OCI-LY1 (cell line): ENCODE data around the gene MICU1.

Source experiments
- EZH2 ChIP-seq: fragments of 200-600 bp; sonication (generic), shearing (Covaris generic); IDR thresholded peaks from 2 replicates; pipeline ENCODE4 v1.8.0; 2017; ENCODE audit warnings: borderline replicate concordance, mixed run types, mild to moderate bottlenecking, antibody characterized with exemption, low read length, moderate library complexity, mixed read lengths
- TF ChIP-seq, protein P1 (sequence below): fragments of 200-600 bp; sonication (generic), shearing (Covaris generic); IDR thresholded peaks from 2 replicates; pipeline ENCODE4 v1.5.1; 2017; ENCODE audit warnings: mild to moderate bottlenecking, antibody characterized with exemption, low read length, moderate library complexity, mixed read lengths

DNA sequence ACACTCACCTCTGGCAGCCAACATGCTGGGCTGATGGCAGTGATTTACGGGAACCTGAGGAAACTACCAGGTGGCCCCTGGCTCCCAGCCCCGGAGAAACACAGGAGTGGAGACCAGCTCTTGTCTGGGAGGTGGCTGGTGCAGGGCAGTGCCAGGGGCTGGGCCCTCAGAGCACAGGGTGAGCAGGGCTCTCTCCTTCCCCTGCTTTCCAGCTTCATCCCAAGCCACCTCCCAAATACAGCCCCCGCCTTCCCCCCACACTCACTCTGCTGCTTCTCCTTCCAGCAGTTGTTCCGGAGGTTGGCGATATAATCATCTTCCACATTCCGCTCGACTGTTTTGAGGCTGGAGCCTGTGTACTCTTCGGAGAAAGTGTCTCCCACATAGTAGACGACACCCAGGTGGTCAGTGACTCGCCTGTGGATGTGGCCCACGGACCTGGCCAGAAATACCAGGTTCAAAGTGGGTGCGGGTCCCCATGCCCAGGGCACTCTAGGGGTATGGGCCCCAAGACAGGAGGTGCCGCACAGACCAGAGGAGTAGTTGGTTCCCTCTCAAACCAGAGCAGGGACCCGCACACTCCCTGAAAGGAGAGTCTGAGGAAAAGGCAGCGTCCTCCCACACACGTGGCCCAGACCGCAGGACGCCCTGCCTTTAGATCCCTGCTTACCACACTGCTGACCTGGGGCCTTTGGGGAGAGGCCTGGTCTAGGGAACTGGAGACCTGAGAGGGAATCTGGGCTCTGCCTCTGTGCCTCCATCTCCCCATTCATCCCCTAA lies 289.4 kb downstream of the MICU1 start:
- TF ChIP-seq, protein P1, sequence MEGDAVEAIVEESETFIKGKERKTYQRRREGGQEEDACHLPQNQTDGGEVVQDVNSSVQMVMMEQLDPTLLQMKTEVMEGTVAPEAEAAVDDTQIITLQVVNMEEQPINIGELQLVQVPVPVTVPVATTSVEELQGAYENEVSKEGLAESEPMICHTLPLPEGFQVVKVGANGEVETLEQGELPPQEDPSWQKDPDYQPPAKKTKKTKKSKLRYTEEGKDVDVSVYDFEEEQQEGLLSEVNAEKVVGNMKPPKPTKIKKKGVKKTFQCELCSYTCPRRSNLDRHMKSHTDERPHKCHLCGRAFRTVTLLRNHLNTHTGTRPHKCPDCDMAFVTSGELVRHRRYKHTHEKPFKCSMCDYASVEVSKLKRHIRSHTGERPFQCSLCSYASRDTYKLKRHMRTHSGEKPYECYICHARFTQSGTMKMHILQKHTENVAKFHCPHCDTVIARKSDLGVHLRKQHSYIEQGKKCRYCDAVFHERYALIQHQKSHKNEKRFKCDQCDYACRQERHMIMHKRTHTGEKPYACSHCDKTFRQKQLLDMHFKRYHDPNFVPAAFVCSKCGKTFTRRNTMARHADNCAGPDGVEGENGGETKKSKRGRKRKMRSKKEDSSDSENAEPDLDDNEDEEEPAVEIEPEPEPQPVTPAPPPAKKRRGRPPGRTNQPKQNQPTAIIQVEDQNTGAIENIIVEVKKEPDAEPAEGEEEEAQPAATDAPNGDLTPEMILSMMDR = no peak
- TF ChIP-seq EZH2 = no peak
